ENCODE data around the gene AMELX. TPM values are rescaled to one million over a fixed set of nuclear protein-coding genes. Genes with fewer than 3 reads are reported as not detected.
A peak's percentile ranks its signal among the peaks of the same experiment; 100 is the strongest.

Gene AMELX
- total and polyA plus RNA-seq, 2 of the 13 experiments (the other 11 are each of a cell fraction or from before 2014, with no cell fraction given) = not detected

- H3K4me3 ChIP-seq (replicated peaks in 1 of 3; ENCODE audit: insufficient read depth in 1 of 3, low read depth in 2 of 3, low read length in 3 of 3) = no peak overlapping the region
- H3K4me2 ChIP-seq (ENCODE audit: low read depth, low read length) = no peak overlapping the region
- no peaks in the 10 kb centered on the region for H3K36me3 ChIP-seq (replicated peaks in 1 of 2; ENCODE audit: control insufficient read depth in 1 of 2, insufficient read depth in 2 of 2, low read length in 2 of 2)
- H3K9me3 ChIP-seq (ENCODE audit: low read length) = no peaks in the 10 kb centered on the region
- no peaks in the 10 kb centered on the region for H4K20me1 ChIP-seq (ENCODE audit: insufficient read depth, low read length)
- H3K27ac ChIP-seq (ENCODE audit: extremely low read length, insufficient read depth, low read length) = no peak overlapping the region
- in situ Hi-C loops (cut with HindIII; ENCODE audit: extremely low pct_ligation_motif_present, low pct_unique_long_range_greater_than_20kb) (no loop called here), intact Hi-C loops (cut with micrococcal nuclease; ENCODE audit: unreplicated experiment) (no loop called here)
- no peaks in the 10 kb centered on the region for H3K4me1 ChIP-seq (ENCODE audit: insufficient read depth, low read length)
- no peaks in the 10 kb centered on the region for H3K27me3 ChIP-seq (ENCODE audit: control insufficient read depth in 1 of 2, insufficient read depth in 2 of 2, low read length in 2 of 2)
- H3K79me2 ChIP-seq (ENCODE audit: insufficient read depth, low read length) = no peaks in the 10 kb centered on the region
- no TSS peak for BruUV-seq (replicated peaks)
- ATAC-seq (peak; percentile 41; the same call in 1 of the 3 replicates), FAIRE-seq (no peak), DNase-seq (ENCODE audit: low spot score) (no peak)
- H3K9ac ChIP-seq (ENCODE audit: insufficient read depth, low read depth, low read length) = no peak overlapping the region
- CTCF ChIA-PET (ENCODE audit: low intra/inter-chr PET ratio, low total read pairs) = no interaction called here
- 0% methylated on average over 3 of the region's 5 CpGs for WGBS (ENCODE audit: low lambda C conversion rate)
- POLR2A ChIA-PET = no interaction called here
- no peak for TF ChIP-seq MXI1 (IDR thresholded peaks at IDR 0.05; ENCODE audit: borderline replicate concordance, low read depth, low read length)
- TF ChIP-seq NFIC (IDR thresholded peaks at IDR 0.05; ENCODE audit: low read length) = no peak
- TF ChIP-seq ZNF619 (CRISPR knock-in tag; IDR thresholded peaks at IDR 0.05) = no peak
- no peak overlapping the region for H2AFZ ChIP-seq (ENCODE audit: low read length)
These were observed 38.6 kb upstream of the AMELX start for GRCh38 chrX:11254417-11255109.

GRCh38 chrX:11257290-11257689 is 35.9 kb upstream of the AMELX start:
- DNase-seq (ENCODE audit: low spot score) = no peak
- H3K4me2 ChIP-seq (ENCODE audit: low read depth, low read length) = no peak overlapping the region
- 88% methylated on average over 1 of the region's 2 CpGs for WGBS (ENCODE audit: low lambda C conversion rate)
- ChIA-PET POLR2A (no interaction called here), CTCF (ENCODE audit: low intra/inter-chr PET ratio, low total read pairs) (no interaction called here)
- in situ Hi-C loops (cut with HindIII; ENCODE audit: extremely low pct_ligation_motif_present, low pct_unique_long_range_greater_than_20kb) (no loop called here), intact Hi-C loops (cut with micrococcal nuclease; ENCODE audit: unreplicated experiment) (no loop called here)
- H3K27ac ChIP-seq (ENCODE audit: extremely low read length, insufficient read depth, low read length) = no peak overlapping the region
- no peaks in the 10 kb centered on the region for H3K27me3 ChIP-seq (ENCODE audit: control insufficient read depth in 1 of 2, insufficient read depth in 2 of 2, low read length in 2 of 2)
- H2AFZ ChIP-seq (ENCODE audit: low read length) = no peak overlapping the region
- BruUV-seq (replicated peaks) = no TSS peak
- no peaks in the 10 kb centered on the region for H3K4me1 ChIP-seq (ENCODE audit: insufficient read depth, low read length)
- no peaks in the 10 kb centered on the region for H3K36me3 ChIP-seq (replicated peaks in 1 of 2; ENCODE audit: control insufficient read depth in 1 of 2, insufficient read depth in 2 of 2, low read length in 2 of 2)
- H3K9me3 ChIP-seq (ENCODE audit: low read length) = no peaks in the 10 kb centered on the region
- H3K9ac ChIP-seq (ENCODE audit: insufficient read depth, low read depth, low read length) = no peak overlapping the region
- no peak for ATAC-seq
- H3K4me3 ChIP-seq (replicated peaks in 1 of 3; ENCODE audit: insufficient read depth in 1 of 3, low read depth in 2 of 3, low read length in 3 of 3) = no peak overlapping the region
- FAIRE-seq = no peak
- no peaks in the 10 kb centered on the region for H3K79me2 ChIP-seq (ENCODE audit: insufficient read depth, low read length)
- H4K20me1 ChIP-seq (ENCODE audit: insufficient read depth, low read length) = no peaks in the 10 kb centered on the region
- TF ChIP-seq RBAK (CRISPR knock-in tag; IDR thresholded peaks at IDR 0.05) (no peak), TFDP1 (CRISPR knock-in tag; IDR thresholded peaks at IDR 0.05; ENCODE audit: borderline replicate concordance) (no peak), CERS6 (CRISPR knock-in tag; IDR thresholded peaks at IDR 0.05) (no peak), ZNF501 (CRISPR knock-in tag; IDR thresholded peaks at IDR 0.05) (no peak), FIP1L1 (IDR thresholded peaks at IDR 0.05; ENCODE audit: borderline replicate concordance, insufficient read depth, low read depth, low read length) (no peak), ZNF572 (CRISPR knock-in tag; IDR thresholded peaks at IDR 0.05) (no peak), TARDBP (CRISPR knock-in tag; IDR thresholded peaks at IDR 0.05) (no peak), NCOR1 (IDR thresholded peaks at IDR 0.05; ENCODE audit: borderline replicate concordance, low read length) (no peak), ZNF709 (CRISPR knock-in tag; IDR thresholded peaks at IDR 0.05) (no peak), PITX1 (CRISPR knock-in tag; IDR thresholded peaks at IDR 0.05) (no peak), NKX3-1 (CRISPR knock-in tag; IDR thresholded peaks at IDR 0.05) (no peak), FOXK2 (IDR thresholded peaks at IDR 0.05) (no peak), NR3C1 (CRISPR knock-in tag; IDR thresholded peaks at IDR 0.05) (no peak), SP140L (CRISPR knock-in tag; IDR thresholded peaks at IDR 0.05; ENCODE audit: borderline replicate concordance) (no peak), THAP11 (CRISPR knock-in tag; IDR thresholded peaks at IDR 0.05) (no peak)
